H1 (cell line): Measurements from ENCODE around the gene LHFPL6. TPM values are rescaled to one million over a fixed set of nuclear protein-coding genes. Genes with fewer than 3 reads are reported as not detected.

Experiments used
- CTCF ChIA-PET: fragments of 300-600 bp; sonication (Branson Sonifier 250); formaldehyde crosslinking; loops from one replicate; lab custom pipeline; 2021; ENCODE audit not compliant: partially characterized antibody; lab: Charles Lee
- POLR2A ChIA-PET: fragments of 300-600 bp; sonication (Branson Sonifier 250); formaldehyde crosslinking; loops from one replicate; lab custom pipeline; 2021; ENCODE audit warnings: inconsistent platforms; ENCODE audit not compliant: partially characterized antibody; lab: Charles Lee
- DNase-seq, 2 experiments: peaks; one replicate each; pipeline versions ENCODE4 v3.0.0 to v3.0.0-alpha.2; 2010 to 2022; ENCODE audit warnings: low spot score in 2 of 2, low read depth in 1 of 2, mixed read lengths in 1 of 2
- FAIRE-seq: peaks from 2 replicates; lab custom pipeline; 2011; peaks lifted over from hg19 to GRCh38; lab: Jason Lieb, UNC
- H2AFZ ChIP-seq: 2 replicates; pipeline ENCODE4 v1.8.1; 2012; ENCODE audit warnings: low read length, inconsistent platforms
- H2AK5ac ChIP-seq: 2 replicates; pipeline ENCODE4 v1.6.1; 2013; ENCODE audit warnings: low read depth, low read length
- H2BK120ac ChIP-seq: replicated peaks from 2 replicates; pipeline ENCODE3; 2013; ENCODE audit warnings: low read depth, low read length, inconsistent platforms
- H2BK12ac ChIP-seq: 2 replicates; pipeline ENCODE4 v1.6.1; 2013; ENCODE audit warnings: low read depth, low read length
- H2BK15ac ChIP-seq: 2 replicates; pipeline ENCODE4 v1.6.1; 2013; ENCODE audit warnings: low read length
- H2BK20ac ChIP-seq: 2 replicates; pipeline ENCODE4 v1.6.1; 2013; ENCODE audit warnings: low read length
- H2BK5ac ChIP-seq: 2 replicates; pipeline ENCODE4 v1.6.1; 2013; ENCODE audit warnings: low read depth, low read length
- H3K14ac ChIP-seq: 2 replicates; pipeline ENCODE4 v1.6.1; 2013; ENCODE audit warnings: inconsistent platforms; ENCODE audit not compliant: insufficient read length
- H3K18ac ChIP-seq: 2 replicates; pipeline ENCODE4 v1.6.1; 2013; ENCODE audit warnings: low read length; ENCODE audit errors: extremely low read depth
- H3K23ac ChIP-seq: 2 replicates; pipeline ENCODE4 v1.6.1; 2013; ENCODE audit warnings: inconsistent platforms; ENCODE audit not compliant: insufficient read length
- H3K23me2 ChIP-seq: 2 replicates; pipeline ENCODE4 v1.6.1; 2013; ENCODE audit warnings: low read depth, low read length
- H3K27ac ChIP-seq: 2 replicates; pipeline ENCODE4 v1.6.1; 2011; ENCODE audit warnings: low read depth, low read length, inconsistent platforms
- H3K27me3 ChIP-seq, 4 experiments: replicated peaks in 1 of 4; 1 replicate in 1 of 4; 2 replicates in 3 of 4; pipeline versions ENCODE4 v1.6.1 to v1.8.1; 2011 to 2013; ENCODE audit warnings: low read length in 3 of 4, mild to moderate bottlenecking in 3 of 4, inconsistent platforms in 2 of 4, mixed read lengths in 2 of 4, moderate library complexity in 1 of 4; ENCODE audit not compliant: control insufficient read depth in 3 of 4, insufficient read depth in 3 of 4; ENCODE audit errors: extremely low read depth in 1 of 4
- H3K36me3 ChIP-seq, 4 experiments: 2 replicates each; pipeline versions ENCODE4 v1.6.1 to v1.8.1; 2011 to 2013; ENCODE audit warnings: mild to moderate bottlenecking in 4 of 4, low read length in 3 of 4, moderate library complexity in 2 of 4, control low read depth in 1 of 4, inconsistent platforms in 1 of 4; ENCODE audit not compliant: insufficient read depth in 4 of 4, control insufficient read depth in 2 of 4
- H3K4ac ChIP-seq: replicated peaks from 2 replicates; pipeline ENCODE3; 2013; ENCODE audit warnings: low read length, low read depth, mixed read lengths, inconsistent platforms; ENCODE audit not compliant: insufficient read length
- H3K4me1 ChIP-seq, 4 experiments: replicated peaks in 1 of 4; 1 replicate in 1 of 4; 2 replicates in 3 of 4; pipeline versions ENCODE4 v1.6.1 to v1.8.1; 2011 to 2013; ENCODE audit warnings: low read length in 3 of 4, inconsistent platforms in 2 of 4, mixed read lengths in 1 of 4; ENCODE audit not compliant: insufficient read depth in 4 of 4, control insufficient read depth in 3 of 4
- H3K4me2 ChIP-seq, 2 experiments: 2 replicates each; pipeline versions ENCODE4 v1.6.1 to v1.8.1; 2011 to 2013; ENCODE audit warnings: low read depth in 2 of 2, low read length in 2 of 2, control low read depth in 1 of 2, inconsistent platforms in 1 of 2, mild to moderate bottlenecking in 1 of 2; ENCODE audit not compliant: insufficient read depth in 1 of 2
- H3K4me3 ChIP-seq, 4 experiments: fragments of 200-600, 300-600 bp in 1 of 4; sonication (generic), shearing (Covaris generic), sonication (Bioruptor Twin) in 1 of 4; 2 replicates each; pipeline versions ENCODE4 v1.5.1 to v1.8.1; 2011 to 2016; ENCODE audit warnings: low read length in 4 of 4, low read depth in 3 of 4, control low read depth in 2 of 4, inconsistent platforms in 2 of 4, mild to moderate bottlenecking in 2 of 4, mixed read lengths in 1 of 4, moderate library complexity in 1 of 4; ENCODE audit not compliant: insufficient read depth in 2 of 4; ENCODE audit errors: extremely low read depth in 1 of 4
- H3K56ac ChIP-seq: replicated peaks from 2 replicates; pipeline ENCODE3; 2013; ENCODE audit warnings: low read depth, mild to moderate bottlenecking, mixed read lengths, low read length, inconsistent platforms; ENCODE audit not compliant: insufficient read length
- H3K79me1 ChIP-seq: 2 replicates; pipeline ENCODE4 v1.6.1; 2013; ENCODE audit warnings: low read depth, low read length, control low read depth
- H3K79me2 ChIP-seq, 2 experiments: 2 replicates each; pipeline versions ENCODE4 v1.6.1 to v1.8.1; 2012 to 2013; ENCODE audit warnings: low read length in 2 of 2, mild to moderate bottlenecking in 2 of 2, inconsistent platforms in 1 of 2; ENCODE audit not compliant: insufficient read depth in 2 of 2, control insufficient read depth in 1 of 2
- H3K9ac ChIP-seq, 4 experiments: replicated peaks in 1 of 4; 1 replicate in 1 of 4; 2 replicates in 3 of 4; pipeline versions ENCODE4 v1.6.1 to v1.8.1; 2011 to 2013; ENCODE audit warnings: low read depth in 3 of 4, low read length in 3 of 4, control low read depth in 2 of 4, mild to moderate bottlenecking in 2 of 4, moderate library complexity in 2 of 4, inconsistent platforms in 1 of 4; ENCODE audit errors: extremely low read depth in 1 of 4
- H3K9me3 ChIP-seq, 2 experiments: 2 replicates each; pipeline versions ENCODE4 v1.6.1 to v1.8.1; 2012 to 2013; ENCODE audit warnings: mild to moderate bottlenecking in 2 of 2, moderate library complexity in 2 of 2, control low read depth in 1 of 2, inconsistent platforms in 1 of 2, low read depth in 1 of 2, low read length in 1 of 2, mixed read lengths in 1 of 2; ENCODE audit not compliant: insufficient read depth in 2 of 2
- H4K20me1 ChIP-seq, 2 experiments: replicated peaks in 1 of 2; 2 replicates each; pipeline versions ENCODE3 to v1.8.1; 2011 to 2013; ENCODE audit warnings: inconsistent platforms in 2 of 2, low read length in 2 of 2, mild to moderate bottlenecking in 1 of 2; ENCODE audit not compliant: insufficient read depth in 2 of 2, control insufficient read depth in 1 of 2
- H4K5ac ChIP-seq: 2 replicates; pipeline ENCODE4 v1.6.1; 2013; ENCODE audit warnings: low read length, low read depth, mixed read lengths, inconsistent platforms; ENCODE audit not compliant: insufficient read length
- H4K8ac ChIP-seq: 2 replicates; pipeline ENCODE4 v1.8.0; 2013; ENCODE audit warnings: mild to moderate bottlenecking, moderate library complexity, low read length, inconsistent platforms; ENCODE audit not compliant: insufficient read depth; ENCODE audit errors: extremely low read depth
- H4K91ac ChIP-seq: replicated peaks from 2 replicates; pipeline ENCODE3; 2013; ENCODE audit warnings: low read length, mixed read lengths, inconsistent platforms; ENCODE audit not compliant: insufficient read length
- ASH2L ChIP-seq: fragments of 200-600, 300-600 bp; sonication (generic); IDR thresholded peaks from one replicate; pipeline ENCODE4 v1.7.1; 2017; ENCODE audit warnings: low read length
- CTBP2 ChIP-seq: IDR thresholded peaks from 2 replicates; pipeline ENCODE4 v1.7.0; 2011; ENCODE audit warnings: borderline replicate concordance, mild to moderate bottlenecking, moderate library complexity, mixed read lengths, low read length; ENCODE audit not compliant: insufficient read depth, insufficient read length
- EGR1 ChIP-seq: IDR thresholded peaks from 2 replicates; pipeline ENCODE4 v1.6.1; 2011; ENCODE audit warnings: low read depth, low read length, borderline replicate concordance
- MAFK ChIP-seq: IDR thresholded peaks from 2 replicates; pipeline ENCODE4 v1.6.1; 2012; ENCODE audit warnings: low read depth, mild to moderate bottlenecking, improper control_type of control experiment, low read length
- SRF ChIP-seq: IDR thresholded peaks from 2 replicates; pipeline ENCODE4 v1.6.1; 2011; ENCODE audit warnings: mild to moderate bottlenecking, low read depth, low read length, moderate library complexity
- TAF1 ChIP-seq: IDR thresholded peaks from 2 replicates; pipeline ENCODE4 v1.6.1; 2011; ENCODE audit warnings: mild to moderate bottlenecking, low read depth, low read length
- YY1 ChIP-seq: IDR thresholded peaks from 2 replicates; pipeline ENCODE4 v1.6.1; 2011; ENCODE audit warnings: low read depth, mild to moderate bottlenecking, low read length
- WGBS, 2 experiments: shearing (Covaris generic) in 1 of 2; methylation state at CpG; one replicate each; pipeline versions ENCODE4 v1.1.6 to v1.1.7; 2013 to 2015; ENCODE audit warnings: low lambda C conversion rate in 2 of 2, mixed read lengths in 2 of 2, inconsistent platforms in 1 of 2, low coverage in 1 of 2, missing lambda C conversion rate in 1 of 2; ENCODE audit not compliant: insufficient replicate concordance in 2 of 2, insufficient coverage in 1 of 2, insufficient read length in 1 of 2; ENCODE audit errors: extremely low coverage in 1 of 2, missing lambda C conversion rate in 1 of 2; 5-methylcytosine and 5-hydroxymethylcytosine counted together
- polyA plus RNA-seq, 7 experiments: library from polyadenylated mRNA; depleted of rRNA in 3 of 7; stranded (reverse) in 5 of 7; unstranded in 2 of 7; fragments of >200 nt in 5 of 7; fragments of 200-250 nt in 2 of 7; gene quantifications; 1 replicate in 5 of 7; 2 replicates in 1 of 7; 4 replicates in 1 of 7; pipeline versions ENCODE4 v1.2.1 to v1.2.3, GENCODE V29; 2011 to 2013; ENCODE audit warnings: missing spikeins in 2 of 7, mixed read lengths in 2 of 7
- total RNA-seq: library from RNA; stranded (reverse); fragmentation: NEBNext Ultra II Directional; extraction: Animal tissue kit (Norgen Biotek cat#: 25700); gene quantifications from 2 replicates; pipeline ENCODE4 v1.2.1, GENCODE V29; 2021
- TF ChIP-seq, protein P1 (sequence below): IDR thresholded peaks from 2 replicates; pipeline ENCODE4 v1.6.1; 2012; ENCODE audit warnings: inconsistent platforms

Gene LHFPL6
- total and polyA plus RNA-seq, 2 of the 8 experiments (the other 6 are each of a cell fraction or from before 2014, with no cell fraction given) = 7.6 to 17.0 TPM

DNA sequence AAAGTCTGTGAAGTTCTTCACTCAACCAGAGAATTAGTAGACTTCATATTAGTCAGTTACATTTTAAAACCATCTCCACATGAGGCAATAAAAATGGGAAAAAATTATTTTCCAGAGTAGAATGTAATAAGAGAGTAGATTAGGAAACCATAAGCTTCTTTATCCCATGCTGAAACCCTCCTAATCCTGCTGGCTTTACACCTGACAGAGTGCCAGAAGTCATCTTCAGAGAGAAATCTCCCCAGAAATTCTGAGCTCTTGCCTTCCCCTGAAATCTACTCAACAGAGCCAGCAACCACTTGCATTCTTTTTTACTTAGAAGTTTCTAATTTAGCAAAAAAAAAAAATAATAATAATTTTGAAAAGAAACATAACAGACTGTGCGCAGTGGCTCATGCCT lies 284.8 kb downstream of the LHFPL6 start:
- Histone ChIP-seq H3K18ac (no peak overlapping the region), H4K8ac (no peak overlapping the region), H2AFZ (no peak overlapping the region), H2BK12ac (no peak overlapping the region), H2AK5ac (no peak overlapping the region), H4K5ac (no peak overlapping the region), H3K9ac (no peak overlapping the region), H4K91ac (no peak overlapping the region), H4K20me1 (no peaks in the 10 kb centered on the region), H3K4ac (no peak overlapping the region), H3K23me2 (no peaks in the 10 kb centered on the region), H3K23ac (no peak overlapping the region), H2BK20ac (no peak overlapping the region), H3K79me2 (no peaks in the 10 kb centered on the region), H3K56ac (no peak overlapping the region), H3K4me2 (no peak overlapping the region), H3K79me1 (no peaks in the 10 kb centered on the region), H3K9me3 (no peaks in the 10 kb centered on the region), H3K14ac (no peak overlapping the region), H3K36me3 (no peaks in the 10 kb centered on the region), H3K27me3 (no peaks in the 10 kb centered on the region), H3K4me1 (peaks cover 0 to 6% (median 0%) of the 10 kb centered on the region in 4 experiments; a peak in 1 of 7 replicates), H3K4me3 (no peak overlapping the region), H2BK15ac (no peak overlapping the region), H2BK5ac (no peak overlapping the region), H2BK120ac (no peak overlapping the region), H3K27ac (no peak overlapping the region)
- ChIA-PET POLR2A (interaction anchor here (1.0 kb wide), 1 partner anchor 25 kb away, joined by 3 read pairs; no protein-coding TSS in a partner anchor), CTCF (interaction anchor here (0.6 kb wide), 1 partner anchor 15 kb away, joined by 3 read pairs; no protein-coding TSS in a partner anchor)
- TF ChIP-seq ASH2L (no peak), EGR1 (no peak), SRF (no peak), MAFK (no peak), YY1 (no peak), TAF1 (no peak), CTBP2 (no peak)
- TF ChIP-seq, protein P1, sequence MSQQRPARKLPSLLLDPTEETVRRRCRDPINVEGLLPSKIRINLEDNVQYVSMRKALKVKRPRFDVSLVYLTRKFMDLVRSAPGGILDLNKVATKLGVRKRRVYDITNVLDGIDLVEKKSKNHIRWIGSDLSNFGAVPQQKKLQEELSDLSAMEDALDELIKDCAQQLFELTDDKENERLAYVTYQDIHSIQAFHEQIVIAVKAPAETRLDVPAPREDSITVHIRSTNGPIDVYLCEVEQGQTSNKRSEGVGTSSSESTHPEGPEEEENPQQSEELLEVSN = no peak
- FAIRE-seq (no peak), DNase-seq (no peak)
- 86% methylated on average over 1 of the region's 1 CpG; no CpG with 5 or more reads in 1 of the 2 experiments for WGBS, 2 experiments
